HepG2 (cell line): ENCODE data around the gene TMEM271.

Experiments
- CHD2 ChIP-seq: IDR thresholded peaks from 2 replicates; pipeline ENCODE4 v1.6.1; 2011; ENCODE audit warnings: low read depth, low read length, improper control_type of control experiment
- GZF1 ChIP-seq: sonication (generic); formaldehyde crosslinking; IDR thresholded peaks from 2 replicates; pipeline ENCODE4 v1.5.1; 2020; ENCODE audit warnings: mild to moderate bottlenecking, missing genetic modification reagents
- IRF2 ChIP-seq: IDR thresholded peaks from 2 replicates; pipeline ENCODE4 v1.6.1; 2018; ENCODE audit warnings: missing genetic modification reagents, missing compliant biosample characterization
- JUN ChIP-seq: sonication (generic); formaldehyde crosslinking; IDR thresholded peaks from 2 replicates; pipeline ENCODE4 v1.4.0; 2020; ENCODE audit warnings: mild to moderate bottlenecking, missing genetic modification reagents
- MEIS1 ChIP-seq: sonication (generic); formaldehyde crosslinking; IDR thresholded peaks from 2 replicates; pipeline ENCODE4 v1.9.0; 2021; ENCODE audit warnings: mild to moderate bottlenecking, missing genetic modification reagents, moderate library complexity, borderline replicate concordance
- MTF1 ChIP-seq: sonication (generic); formaldehyde crosslinking; IDR thresholded peaks from 2 replicates; pipeline ENCODE4 v1.5.0; 2020; ENCODE audit warnings: missing genetic modification reagents
- PCBP1 ChIP-seq: fragments of 200-400 bp; formaldehyde crosslinking; IDR thresholded peaks from 2 replicates; pipeline ENCODE4 v1.6.1; 2017; ENCODE audit warnings: mild to moderate bottlenecking, low read depth, low read length, borderline replicate concordance
- POLR2AphosphoS5 ChIP-seq: IDR thresholded peaks from 2 replicates; pipeline ENCODE4 v1.6.1; 2012; ENCODE audit warnings: low read depth, low read length
- ZBTB49 ChIP-seq: sonication (generic); formaldehyde crosslinking; IDR thresholded peaks from 2 replicates; pipeline ENCODE4 v1.4.0; 2020; ENCODE audit warnings: missing genetic modification reagents, borderline replicate concordance
- ZNF451 ChIP-seq: sonication (generic); formaldehyde crosslinking; IDR thresholded peaks from 2 replicates; pipeline ENCODE4 v1.5.0; 2020; ENCODE audit warnings: mild to moderate bottlenecking, missing genetic modification reagents
- ZNF629 ChIP-seq: sonication (generic); formaldehyde crosslinking; conservative IDR thresholded peaks from 2 replicates; pipeline ENCODE4 v1.5.0; 2020; ENCODE audit warnings: missing genetic modification reagents
- TF ChIP-seq, protein P1 (sequence below): sonication (generic); formaldehyde crosslinking; IDR thresholded peaks from 2 replicates; pipeline ENCODE4 v1.5.0; 2020; ENCODE audit warnings: mild to moderate bottlenecking, missing genetic modification reagents, moderate library complexity
- TF ChIP-seq, protein P2 (sequence below): sonication (generic); formaldehyde crosslinking; IDR thresholded peaks from 2 replicates; pipeline ENCODE4 v1.4.0; 2020; ENCODE audit warnings: missing genetic modification reagents

DNA sequence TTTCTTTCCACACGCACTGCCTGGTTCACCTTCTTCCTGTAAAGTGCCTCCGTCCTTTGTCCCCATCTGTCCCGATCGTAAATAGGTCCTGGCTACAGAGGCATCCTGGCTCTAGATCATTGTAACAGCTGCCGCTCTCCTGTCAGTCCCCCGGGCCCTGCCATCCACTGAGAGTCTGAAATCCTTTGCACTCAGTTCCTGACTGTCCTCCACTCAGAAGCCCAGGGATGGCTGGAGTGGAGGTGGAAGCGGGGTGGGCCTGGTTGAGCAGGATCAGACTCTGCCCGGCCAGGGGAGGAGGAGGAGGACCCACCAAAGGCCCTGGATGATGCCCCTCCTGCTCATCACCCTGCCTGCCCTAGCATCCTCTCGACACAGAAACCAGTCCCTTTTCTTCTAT is 47.3 kb downstream of the TMEM271 start:
- TF ChIP-seq ZBTB49 (CRISPR knock-in tag) (no peak), MEIS1 (no peak), CHD2 (no peak), POLR2AphosphoS5 (no peak), PCBP1 (no peak), IRF2 (CRISPR knock-in tag) (no peak), JUN (CRISPR knock-in tag) (no peak), MTF1 (CRISPR knock-in tag) (no peak), GZF1 (no peak), ZNF629 (no peak), ZNF451 (CRISPR knock-in tag) (no peak)
- TF ChIP-seq, protein P1, sequence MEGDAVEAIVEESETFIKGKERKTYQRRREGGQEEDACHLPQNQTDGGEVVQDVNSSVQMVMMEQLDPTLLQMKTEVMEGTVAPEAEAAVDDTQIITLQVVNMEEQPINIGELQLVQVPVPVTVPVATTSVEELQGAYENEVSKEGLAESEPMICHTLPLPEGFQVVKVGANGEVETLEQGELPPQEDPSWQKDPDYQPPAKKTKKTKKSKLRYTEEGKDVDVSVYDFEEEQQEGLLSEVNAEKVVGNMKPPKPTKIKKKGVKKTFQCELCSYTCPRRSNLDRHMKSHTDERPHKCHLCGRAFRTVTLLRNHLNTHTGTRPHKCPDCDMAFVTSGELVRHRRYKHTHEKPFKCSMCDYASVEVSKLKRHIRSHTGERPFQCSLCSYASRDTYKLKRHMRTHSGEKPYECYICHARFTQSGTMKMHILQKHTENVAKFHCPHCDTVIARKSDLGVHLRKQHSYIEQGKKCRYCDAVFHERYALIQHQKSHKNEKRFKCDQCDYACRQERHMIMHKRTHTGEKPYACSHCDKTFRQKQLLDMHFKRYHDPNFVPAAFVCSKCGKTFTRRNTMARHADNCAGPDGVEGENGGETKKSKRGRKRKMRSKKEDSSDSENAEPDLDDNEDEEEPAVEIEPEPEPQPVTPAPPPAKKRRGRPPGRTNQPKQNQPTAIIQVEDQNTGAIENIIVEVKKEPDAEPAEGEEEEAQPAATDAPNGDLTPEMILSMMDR (CRISPR knock-in tag) = no peak
- TF ChIP-seq, protein P2, sequence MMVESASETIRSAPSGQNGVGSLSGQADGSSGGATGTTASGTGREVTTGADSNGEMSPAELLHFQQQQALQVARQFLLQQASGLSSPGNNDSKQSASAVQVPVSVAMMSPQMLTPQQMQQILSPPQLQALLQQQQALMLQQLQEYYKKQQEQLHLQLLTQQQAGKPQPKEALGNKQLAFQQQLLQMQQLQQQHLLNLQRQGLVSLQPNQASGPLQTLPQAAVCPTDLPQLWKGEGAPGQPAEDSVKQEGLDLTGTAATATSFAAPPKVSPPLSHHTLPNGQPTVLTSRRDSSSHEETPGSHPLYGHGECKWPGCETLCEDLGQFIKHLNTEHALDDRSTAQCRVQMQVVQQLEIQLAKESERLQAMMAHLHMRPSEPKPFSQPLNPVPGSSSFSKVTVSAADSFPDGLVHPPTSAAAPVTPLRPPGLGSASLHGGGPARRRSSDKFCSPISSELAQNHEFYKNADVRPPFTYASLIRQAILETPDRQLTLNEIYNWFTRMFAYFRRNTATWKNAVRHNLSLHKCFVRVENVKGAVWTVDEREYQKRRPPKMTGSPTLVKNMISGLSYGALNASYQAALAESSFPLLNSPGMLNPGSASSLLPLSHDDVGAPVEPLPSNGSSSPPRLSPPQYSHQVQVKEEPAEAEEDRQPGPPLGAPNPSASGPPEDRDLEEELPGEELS (CRISPR knock-in tag) = no peak
